HG02623 (cell line): ENCODE data around the gene MC2R.

Source experiments
- ATAC-seq: cut with Tn5 transposase; IDR thresholded peaks from one replicate; pipeline ENCODE4 v1.9.1; 2021; ENCODE audit warnings: moderate library complexity; ENCODE audit not compliant: unreplicated experiment

Gene MC2R

DNA sequence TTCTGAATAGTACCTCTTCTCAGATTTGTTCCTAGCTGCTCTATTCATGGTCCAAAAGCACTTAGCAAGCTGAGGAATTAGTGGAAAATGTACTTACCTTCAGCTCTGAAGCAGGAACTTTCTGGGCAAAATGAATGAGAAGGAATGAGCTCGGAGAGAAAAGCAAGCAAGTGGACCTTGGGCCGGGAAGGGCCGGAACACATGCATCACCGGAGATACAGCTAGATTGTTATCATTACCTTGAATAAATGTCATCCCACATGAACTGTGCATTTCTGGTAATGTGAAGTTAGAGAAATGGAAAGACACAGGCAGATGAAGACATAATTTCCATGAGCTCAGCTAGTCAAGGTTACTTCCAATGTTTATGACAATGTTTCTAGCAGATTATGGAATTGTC is at the start of gene MC2R:
TSS of gene MC2R (minus strand) at position 146 of the 400 bp plus-strand sequence. CDS start 30,018 bp downstream, outside the sequence.
- ATAC-seq, result no peak

DNA sequence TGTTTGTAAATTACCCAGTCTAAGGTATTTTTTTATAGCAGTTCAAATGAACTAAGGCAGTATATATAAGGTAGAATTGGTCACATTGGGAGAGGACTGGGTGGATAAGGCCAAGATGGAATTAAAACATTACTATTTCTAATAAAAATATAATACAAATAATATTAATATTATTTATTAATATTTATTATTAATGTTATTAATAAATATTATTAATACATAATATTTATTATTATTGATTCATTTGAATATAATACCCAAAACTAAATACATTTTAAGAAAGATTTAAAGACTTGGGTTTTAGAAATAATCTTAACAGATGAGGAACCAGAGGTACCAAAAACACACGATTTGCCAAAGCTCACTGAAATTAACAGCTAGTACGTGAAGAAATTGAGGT is 30.5 kb upstream of the MC2R start:
- no peak for ATAC-seq

DNA sequence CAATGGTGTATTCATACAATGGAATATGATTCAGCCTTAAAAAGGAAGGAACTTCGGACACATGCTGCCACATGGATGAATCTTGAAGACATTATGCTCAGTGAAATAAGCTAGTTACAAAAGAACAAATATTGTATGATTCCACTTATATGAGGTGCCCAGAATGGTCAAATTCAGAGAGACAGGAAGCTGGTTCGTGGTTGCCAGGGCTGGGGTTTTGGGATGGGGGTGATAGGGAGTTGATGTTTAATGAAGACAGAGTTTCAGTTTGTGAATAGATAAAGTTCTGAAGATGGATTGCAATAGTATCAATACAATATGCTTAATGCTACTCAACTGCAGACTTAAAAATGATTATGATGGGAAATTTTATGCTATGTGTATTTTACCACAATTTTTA is 28.0 kb upstream of the MC2R start:
- ATAC-seq, result no peak

DNA sequence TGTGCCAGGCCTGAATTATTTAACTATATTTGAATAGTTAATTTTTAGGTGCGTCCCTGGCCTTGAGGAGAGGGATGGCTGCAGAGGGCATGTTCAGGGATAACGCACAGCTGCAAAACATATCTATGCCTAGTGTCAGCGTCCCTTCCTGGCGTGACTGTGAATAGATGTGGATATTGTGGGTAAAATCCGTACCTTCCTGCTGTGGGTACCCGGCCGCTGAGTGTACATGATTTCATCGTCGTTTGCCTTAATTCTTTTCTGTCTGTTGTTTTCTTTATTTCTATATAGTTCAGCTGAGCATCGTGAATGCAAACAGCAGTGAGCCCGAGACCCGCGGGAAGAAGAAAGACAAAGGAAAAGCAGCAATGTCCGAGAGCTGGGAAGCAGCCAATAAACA is 25.0 kb upstream of the MC2R start:
- no peak for ATAC-seq

DNA sequence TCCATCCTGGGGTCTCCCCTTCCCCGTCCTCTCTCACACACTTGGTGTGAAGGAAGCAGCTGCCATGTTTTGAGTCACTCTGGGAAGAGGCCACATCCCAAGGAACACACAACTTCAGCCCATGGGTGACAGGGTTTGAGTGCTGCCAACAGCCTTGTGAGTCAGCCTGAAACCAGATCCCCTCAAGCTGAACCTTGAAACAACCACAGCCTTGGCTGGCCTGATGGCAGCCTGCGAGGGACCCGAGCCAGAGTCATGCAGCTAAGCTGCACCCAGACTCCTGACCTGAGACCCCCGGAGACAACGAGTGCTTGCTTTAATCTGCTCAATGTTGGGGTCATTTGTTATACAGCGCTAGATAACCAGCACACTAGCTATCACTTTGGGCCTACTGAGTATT is 19.3 kb upstream of the MC2R start:
- peak; percentile 58 for ATAC-seq

DNA sequence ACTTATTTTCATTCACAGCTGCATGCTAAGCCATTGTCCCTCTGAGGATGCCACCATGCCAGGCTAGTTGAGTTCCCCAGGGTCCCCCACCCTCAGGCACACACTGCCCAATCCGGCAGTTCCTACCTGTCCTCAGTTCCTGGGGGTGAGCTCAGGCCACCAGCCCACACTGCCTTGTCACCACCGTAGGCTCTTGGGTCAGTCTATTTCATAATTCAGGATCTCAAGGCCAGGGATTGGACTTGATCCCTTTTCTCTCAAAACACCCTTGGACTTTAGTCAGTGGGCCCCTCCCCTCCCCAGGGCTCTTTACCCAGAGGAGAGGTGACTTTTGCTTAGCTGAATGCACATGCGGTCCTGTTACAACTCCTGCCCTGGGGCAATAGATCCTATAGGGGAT is 18.7 kb upstream of the MC2R start:
- no peak for ATAC-seq

DNA sequence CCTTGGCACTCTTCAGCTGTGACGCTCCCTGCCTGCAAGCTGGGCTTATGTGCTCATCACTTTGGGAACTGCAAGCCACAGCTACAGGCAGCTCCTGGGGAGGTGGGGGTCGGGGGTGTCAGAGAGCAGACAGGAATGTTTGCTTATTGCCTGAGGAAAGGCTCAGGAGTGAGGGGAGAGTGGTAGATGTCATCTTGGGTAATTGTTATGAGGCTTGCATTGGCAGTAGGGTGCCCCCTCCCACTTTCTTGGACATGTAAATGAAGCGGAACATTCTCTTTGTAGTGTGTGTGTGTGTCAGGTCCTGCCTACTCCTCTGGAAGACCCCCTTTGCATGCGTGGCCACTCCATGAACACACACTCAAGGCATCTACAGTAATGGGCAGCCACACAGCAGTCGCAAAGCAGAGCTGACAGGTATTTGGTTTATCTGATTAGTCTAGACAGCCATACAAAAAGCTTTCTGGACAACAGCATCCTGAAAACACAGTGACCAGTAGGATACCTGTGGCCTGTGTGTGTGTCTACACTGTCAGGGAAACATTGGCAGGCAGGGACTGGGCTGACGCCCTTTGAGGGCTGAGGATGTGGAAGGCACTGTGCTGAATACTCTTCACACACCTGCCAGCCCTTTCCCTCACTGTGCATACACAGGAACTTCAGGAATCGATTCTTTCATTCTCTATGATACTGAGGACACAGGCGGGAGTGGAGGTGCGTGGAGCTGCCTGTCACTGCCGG is 17.1 kb upstream of the MC2R start:
- ATAC-seq, result no peak

DNA sequence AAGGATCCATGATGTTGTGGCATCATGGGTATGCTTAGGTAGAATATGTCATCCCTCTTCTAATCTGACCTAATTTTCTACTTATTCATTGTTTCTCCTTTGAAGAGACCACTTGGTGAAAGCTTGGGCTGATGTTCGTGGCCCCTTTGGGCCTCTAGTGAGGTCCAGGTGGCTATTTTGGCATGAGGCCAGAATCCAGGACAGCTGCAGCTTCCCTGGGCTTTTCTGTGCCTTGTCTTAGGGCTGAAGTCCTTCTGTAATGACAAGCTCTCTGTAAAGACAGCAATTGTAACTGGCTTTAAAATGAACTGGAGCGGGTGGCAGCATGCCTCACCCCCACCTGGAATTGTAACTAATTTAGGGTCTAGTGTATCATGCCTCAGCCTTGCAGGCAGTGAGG is 15.6 kb upstream of the MC2R start:
- ATAC-seq, result no peak

DNA sequence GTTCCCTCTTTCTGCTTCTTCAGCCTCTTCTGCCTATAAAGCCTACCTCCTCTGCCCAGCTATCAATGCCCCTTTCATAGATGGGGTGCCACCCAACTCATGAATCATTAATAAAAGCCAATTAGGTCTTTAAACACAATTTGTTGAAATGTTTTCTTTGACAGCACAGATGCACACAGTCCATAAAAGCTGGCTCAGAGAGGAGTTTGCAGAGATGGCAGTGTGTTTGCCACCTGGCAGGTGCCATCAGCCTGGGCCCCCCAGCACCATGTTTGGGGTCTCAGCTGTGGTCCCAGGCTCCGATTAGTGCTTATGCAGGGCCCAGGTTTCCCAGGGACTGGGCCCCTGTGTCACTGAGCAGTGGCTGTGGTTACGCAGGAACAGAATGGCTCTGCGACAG is 7.9 kb upstream of the MC2R start:
- no peak for ATAC-seq

DNA sequence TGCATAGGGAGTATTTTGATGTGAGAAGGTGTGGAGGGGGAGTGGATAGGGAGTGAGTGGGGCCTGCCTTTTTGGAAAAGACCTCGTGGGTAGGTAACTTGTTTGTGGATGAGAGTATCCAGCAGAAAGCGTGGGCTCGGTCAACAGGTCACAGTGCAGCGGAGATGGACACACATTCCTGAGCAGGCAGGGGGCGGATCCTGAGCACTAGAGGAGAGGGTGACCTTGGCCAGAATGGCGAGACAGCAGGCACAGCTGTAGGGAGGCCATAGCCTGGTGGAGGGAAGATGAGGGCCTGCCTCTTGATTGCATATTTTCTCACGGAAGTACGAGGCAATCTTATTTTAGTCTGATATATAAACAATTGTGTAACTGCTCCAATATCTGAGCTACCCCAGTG is 3.6 kb upstream of the MC2R start:
- ATAC-seq, result no peak

DNA sequence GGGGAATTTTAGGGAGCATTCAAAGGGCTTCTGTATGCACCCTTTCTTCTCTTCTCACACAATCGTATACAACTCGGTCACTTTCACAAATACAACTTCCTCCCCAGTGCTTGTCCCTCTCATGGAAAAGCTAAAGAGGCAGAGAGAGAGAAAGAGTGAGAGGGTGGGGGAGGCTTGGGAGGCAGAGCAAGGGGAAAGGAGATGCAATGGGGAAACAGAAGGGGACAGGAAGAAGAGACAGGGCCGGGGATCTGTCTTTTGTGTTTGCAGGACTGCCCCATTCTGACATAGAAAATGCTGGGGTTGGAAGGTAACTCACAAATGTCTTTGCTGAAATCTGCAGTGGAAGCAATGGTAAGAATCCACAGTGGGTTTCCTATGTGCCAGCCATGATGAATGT is 2.1 kb upstream of the MC2R start:
- ATAC-seq, result no peak

DNA sequence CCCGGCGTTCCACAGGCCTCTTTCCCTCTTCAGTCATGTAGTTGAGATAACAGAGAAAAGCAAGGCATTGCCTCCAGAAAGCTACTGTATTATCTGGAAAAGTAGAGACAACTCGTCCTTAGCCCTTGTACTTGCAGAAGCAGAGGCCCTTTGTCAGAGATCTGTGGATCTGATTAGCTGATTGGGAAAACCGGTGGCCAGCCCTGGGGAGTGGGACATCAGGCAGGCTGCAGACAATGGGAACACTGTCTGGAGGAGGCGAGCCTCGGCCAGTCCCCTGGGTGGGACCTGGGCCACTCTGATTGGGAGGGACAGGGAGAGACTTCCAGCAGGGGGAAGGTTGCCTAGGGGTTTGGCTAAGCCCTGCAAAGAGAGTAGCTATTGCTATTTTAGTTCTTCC is 1.2 kb upstream of the MC2R start:
- no peak for ATAC-seq

DNA sequence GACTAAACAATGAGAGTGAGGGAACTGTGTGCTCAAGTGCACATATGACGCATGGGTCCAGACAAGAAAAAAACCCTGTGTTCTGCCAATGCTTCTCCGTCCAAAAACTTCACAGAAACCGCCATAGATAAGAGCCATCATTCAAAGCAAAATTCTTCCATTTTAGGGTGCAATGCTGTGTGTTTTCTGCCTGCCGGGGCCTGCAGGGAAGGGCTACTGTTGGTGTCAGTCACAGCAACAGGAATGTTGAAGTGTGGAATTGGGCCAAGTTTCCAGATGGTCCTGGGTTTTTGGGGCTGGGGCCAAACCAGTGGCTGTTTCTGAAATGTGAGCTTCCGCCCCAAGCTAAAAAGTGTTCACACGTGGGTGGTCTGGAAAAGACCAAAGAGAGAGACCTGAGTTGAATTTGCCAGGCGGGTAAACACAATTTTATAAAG is 677 bp upstream of the MC2R start:
- no peak for ATAC-seq

DNA sequence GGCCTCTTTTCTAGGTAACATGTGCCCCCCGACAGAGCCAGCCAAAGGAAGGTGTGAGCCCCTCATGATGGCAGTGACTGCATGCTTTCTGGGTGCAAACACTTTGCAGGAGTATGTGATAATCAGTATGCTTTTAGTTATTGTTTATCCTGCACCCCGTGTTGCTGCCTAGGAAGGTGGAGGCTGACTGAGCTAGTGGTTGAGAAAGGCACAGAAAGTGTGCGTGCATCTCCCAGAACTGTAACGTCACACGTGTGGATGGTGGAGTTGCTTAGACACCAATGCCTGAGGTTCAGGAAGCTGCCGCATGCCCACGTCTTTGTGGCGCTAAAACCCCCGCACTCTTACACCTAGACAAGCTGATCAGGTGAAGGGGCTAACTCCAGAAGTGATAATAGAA is 580 bp downstream of the MC2R start:
- ATAC-seq, result no peak

DNA sequence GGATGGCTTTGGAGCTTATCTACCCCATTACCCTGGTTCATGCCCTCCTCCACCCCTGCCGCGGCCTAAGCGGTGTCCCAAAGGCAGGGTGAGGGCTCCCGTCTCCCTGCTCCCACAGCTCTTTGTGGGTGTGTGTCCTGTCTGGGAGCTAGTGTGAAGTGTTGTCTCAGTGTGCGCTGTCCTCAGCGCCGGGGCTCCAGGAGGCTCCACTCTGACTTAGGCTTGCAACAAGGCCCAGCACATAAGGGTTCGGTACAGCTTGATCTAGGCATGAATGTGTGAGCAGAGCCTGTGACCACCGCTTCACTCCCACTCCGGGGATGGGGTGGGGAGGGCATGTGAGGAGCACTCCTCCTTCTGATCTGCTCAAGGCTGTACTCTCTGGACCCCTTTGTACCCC is 1.2 kb downstream of the MC2R start:
- ATAC-seq, result no peak

DNA sequence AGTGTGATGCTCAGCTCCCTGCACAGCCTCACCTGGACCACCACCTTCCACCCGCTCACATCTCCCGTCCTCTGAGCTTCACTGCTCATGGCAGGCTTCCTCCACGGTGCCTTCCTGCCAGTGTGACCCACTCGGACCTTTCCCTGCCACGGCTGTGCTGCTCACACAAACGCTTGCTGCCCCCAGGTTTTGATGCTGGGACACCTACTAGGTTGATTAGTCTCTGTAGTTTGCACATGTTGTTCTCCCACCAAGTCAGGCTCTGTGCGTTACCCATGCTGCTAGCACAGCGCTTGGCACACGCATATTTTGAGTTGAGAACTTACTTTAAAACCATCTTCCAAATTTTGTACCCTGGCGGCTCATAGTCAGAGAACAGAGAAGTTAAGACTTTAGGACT is 2.1 kb downstream of the MC2R start:
- ATAC-seq, result no peak

DNA sequence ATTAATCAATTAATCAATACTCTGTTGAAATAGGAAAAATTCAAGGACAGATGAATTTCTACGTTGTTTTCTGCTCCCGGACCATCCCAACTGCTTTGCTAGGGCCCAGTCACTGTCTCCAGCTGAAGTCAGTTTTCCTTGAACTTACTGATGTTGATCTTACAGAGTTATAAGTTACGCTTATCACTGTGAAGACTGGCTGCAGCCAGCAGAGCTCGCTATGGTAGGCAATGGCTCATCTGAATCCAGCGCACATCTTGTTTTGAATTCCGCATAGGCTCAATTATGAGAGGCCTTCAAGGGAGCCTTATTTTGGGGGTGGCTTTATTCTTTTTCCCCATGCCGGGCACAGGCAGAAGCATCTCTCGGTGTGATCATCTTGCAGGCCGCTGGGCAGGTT is 2.7 kb downstream of the MC2R start:
- ATAC-seq, result no peak

DNA sequence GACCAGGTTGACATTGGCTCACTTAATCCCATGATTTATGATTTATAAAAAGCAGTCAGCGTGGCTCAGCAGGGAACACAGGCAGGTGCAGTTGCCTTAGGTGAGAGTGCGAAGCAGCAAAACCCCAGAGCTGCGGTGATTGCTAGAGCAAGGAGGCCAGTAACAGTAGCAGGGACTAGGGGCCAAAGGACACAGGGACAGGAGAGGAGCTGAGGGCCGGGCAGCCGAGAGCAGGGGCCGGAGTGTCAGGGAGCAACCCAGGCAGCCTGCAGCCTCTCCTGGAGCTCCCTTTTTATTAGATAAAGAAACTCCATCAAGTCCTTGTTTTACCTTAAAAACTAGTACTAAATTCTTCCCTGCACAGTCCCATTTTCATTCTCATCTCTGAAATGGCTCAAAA is 4.3 kb downstream of the MC2R start:
- ATAC-seq, result no peak

DNA sequence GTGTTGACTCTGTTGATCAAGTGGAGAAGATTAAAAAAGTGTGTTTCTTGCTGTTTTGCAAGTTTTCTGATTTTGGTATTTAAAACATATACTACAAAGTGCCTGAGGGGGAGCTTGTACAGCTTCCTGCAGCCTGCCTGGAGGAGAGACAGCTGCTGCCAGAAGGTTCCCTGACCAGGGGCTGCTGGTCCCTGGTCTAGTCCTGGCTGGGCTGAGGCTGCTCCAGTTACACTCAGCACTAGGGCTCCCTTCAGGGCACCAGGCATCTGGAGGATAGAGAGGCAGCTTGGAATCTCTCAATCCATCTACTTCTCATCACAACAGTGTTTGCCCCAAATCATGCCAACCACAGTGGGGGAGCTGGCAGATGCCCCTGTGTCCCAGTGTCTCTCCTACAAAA is 4.8 kb downstream of the MC2R start:
- no peak for ATAC-seq

DNA sequence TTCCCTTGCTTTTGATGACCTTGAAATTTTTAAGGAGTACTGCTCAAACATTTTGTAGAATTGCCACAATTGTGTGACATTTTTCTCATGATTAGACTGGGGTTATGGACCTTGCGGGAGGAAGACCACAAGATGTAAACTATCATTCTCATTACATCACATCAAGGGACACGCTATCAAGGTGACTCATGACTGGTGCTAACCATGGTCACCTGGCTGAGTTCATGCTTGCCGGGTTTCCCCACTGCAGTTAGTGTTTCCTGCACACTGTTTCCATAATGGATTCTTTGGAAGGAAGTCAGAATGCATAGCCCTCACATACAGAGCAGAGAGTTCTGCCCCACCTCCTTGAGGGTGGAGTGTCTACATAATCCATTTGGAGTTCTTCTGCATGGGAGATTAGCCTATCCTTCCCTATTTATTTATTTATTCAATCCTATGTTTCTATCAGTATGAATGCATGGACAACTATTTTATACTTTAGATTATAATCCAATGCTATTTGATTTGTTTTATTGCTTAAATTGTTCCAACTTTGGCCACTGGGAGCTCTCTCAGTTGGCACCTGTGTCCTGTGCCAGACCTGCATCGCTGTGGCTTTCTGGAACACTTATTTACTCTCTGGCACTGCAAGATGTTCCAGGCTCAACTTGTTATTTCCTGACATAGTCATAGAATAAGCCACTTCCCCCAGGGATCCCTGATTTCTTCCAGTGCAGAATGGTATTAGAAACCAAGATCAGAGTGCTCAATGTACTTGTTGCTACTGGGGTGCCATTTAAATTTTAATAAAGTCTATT is 6.0 kb downstream of the MC2R start:
- no peak for ATAC-seq

DNA sequence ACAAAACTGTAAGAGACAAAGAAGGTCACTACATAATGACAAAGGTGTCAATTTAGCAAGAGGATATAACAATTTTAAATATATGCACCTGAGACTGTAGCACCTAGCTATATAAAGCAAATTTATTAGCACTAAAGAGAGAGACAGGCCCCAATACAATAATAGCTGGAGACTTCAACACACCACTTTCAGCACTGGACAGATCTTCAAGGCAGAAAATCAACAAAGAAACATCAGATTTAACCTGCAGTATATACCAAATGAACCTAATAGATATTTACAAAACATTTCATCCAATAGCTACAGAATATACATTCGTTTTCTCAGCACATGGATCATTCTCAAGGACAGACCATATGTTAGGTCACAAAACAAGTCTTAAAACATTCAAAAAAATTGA is 14.7 kb downstream of the MC2R start:
- no peak for ATAC-seq

DNA sequence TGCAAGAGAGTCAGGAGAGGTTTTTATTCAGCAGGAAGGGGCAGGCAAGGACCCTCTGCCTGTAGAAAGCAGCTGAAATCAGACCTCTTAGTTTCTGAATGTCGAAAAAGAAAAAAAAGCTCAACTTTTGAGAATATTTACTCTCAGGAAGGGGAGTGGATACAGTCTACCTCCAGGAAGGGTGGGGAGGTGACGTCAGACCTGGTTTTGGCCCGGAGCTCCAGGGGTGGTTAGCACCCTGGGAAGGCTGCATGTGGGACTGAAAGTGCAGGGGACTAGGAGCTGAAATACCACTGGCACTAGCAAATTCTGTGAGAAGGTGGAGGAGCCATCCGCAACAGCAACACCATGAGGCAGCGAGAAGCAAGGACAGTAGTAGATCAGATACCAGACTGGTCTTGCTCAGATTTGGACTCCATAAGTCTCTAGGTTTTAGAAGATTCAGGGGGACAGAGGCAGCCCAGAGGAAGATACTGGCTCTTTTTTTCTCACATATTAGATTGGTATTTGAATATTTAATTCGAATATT is 19.8 kb downstream of the MC2R start:
- ATAC-seq, result no peak
